GM12864 (cell line): Measurements from ENCODE around the gene GSG1L.

Experiments used
- DNase-seq: peaks from one replicate; pipeline ENCODE4 v3.0.0-alpha.2; 2011; ENCODE audit warnings: low read depth
- H3K4me3 ChIP-seq: 2 replicates; pipeline ENCODE4 v1.5.1; 2011; ENCODE audit warnings: mild to moderate bottlenecking, low read depth, low read length, control low read depth
- TF ChIP-seq, protein P1 (sequence below): IDR thresholded peaks from 2 replicates; pipeline ENCODE4 v1.5.1; 2011; ENCODE audit warnings: low read depth, mild to moderate bottlenecking, moderate library complexity, low read length, control low read depth, inconsistent platforms; ENCODE audit errors: missing control alignments

GSG1L gene

DNA sequence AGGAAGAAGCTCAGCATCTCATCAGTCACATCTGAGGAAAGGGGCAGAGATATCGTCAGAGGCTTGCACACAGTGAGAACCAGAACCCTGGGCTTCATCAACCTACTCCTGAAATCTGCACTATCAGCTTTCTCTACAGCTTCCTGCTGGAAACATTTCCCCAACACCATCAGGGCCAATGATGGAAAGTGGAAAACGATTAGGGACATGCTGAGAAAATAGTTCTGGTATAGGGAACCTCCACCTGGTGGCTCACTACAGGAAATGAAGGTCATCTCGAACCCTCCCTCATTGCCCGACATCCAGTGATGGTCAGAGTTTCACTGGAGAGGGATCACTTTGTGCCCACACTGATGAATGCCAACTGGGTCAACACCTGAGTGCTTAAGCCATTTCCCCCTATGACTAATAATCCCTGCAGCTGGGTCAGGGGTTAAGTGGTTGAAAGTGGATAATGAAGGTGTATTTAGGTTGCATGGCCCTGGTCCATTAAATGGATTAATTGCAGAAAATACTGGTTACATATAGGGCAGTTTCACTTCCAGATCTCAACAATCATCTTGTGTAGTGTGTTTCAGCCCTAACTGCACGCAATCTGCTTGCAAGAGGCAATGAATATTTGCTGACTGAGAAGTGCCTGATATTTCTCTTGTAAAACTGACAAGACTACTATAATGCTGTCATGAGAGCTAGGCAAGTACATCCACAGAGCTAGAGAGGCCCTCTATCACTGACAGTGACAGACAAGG lies 43.1 kb upstream of the GSG1L start:
- TF ChIP-seq, protein P1, sequence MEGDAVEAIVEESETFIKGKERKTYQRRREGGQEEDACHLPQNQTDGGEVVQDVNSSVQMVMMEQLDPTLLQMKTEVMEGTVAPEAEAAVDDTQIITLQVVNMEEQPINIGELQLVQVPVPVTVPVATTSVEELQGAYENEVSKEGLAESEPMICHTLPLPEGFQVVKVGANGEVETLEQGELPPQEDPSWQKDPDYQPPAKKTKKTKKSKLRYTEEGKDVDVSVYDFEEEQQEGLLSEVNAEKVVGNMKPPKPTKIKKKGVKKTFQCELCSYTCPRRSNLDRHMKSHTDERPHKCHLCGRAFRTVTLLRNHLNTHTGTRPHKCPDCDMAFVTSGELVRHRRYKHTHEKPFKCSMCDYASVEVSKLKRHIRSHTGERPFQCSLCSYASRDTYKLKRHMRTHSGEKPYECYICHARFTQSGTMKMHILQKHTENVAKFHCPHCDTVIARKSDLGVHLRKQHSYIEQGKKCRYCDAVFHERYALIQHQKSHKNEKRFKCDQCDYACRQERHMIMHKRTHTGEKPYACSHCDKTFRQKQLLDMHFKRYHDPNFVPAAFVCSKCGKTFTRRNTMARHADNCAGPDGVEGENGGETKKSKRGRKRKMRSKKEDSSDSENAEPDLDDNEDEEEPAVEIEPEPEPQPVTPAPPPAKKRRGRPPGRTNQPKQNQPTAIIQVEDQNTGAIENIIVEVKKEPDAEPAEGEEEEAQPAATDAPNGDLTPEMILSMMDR = no peak
- no peak for DNase-seq
- H3K4me3 ChIP-seq = no peak overlapping the region

DNA sequence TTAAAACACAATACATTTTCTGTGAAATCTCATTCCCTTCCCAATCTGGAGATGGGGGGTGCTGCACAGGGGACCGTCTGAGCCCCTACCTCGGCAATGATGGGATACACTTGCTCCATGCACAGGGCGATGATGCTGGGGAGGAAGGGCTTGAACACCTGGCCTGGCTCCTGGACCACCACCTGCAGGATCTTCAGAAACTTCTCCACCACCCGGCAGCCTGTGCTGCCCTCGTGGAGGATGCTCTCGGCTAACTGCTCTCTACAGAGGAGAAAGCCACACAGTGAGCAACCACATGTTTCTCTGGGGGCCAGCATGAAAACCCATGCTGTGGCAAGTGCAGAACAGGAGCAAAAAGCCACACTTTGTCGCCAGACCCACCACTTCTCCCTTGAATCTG lies 42.4 kb upstream of the GSG1L start:
- TF ChIP-seq, protein P1 = no peak
- no peak overlapping the region for H3K4me3 ChIP-seq
- no peak for DNase-seq

DNA sequence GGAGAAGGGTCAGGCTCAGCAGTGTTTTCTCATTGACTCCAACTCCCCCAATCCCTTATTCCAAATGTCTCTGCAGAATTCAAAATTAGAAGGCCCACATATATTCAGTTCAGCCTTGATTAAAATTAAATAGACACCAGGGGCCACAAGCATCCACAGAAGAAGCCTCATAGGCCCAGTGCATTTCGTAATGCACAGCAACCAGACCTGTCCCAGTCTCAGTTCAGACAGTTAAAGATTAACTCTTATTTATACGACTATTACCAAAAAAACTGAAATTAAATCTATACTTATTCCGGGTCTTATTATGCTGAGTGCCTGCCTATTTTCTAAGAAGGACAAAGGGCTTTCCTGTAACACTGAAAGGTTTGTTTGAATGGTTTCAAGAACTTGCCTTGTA lies 41.8 kb upstream of the GSG1L start:
- TF ChIP-seq, protein P1 = no peak
- no peak for DNase-seq
- H3K4me3 ChIP-seq = no peak overlapping the region

DNA sequence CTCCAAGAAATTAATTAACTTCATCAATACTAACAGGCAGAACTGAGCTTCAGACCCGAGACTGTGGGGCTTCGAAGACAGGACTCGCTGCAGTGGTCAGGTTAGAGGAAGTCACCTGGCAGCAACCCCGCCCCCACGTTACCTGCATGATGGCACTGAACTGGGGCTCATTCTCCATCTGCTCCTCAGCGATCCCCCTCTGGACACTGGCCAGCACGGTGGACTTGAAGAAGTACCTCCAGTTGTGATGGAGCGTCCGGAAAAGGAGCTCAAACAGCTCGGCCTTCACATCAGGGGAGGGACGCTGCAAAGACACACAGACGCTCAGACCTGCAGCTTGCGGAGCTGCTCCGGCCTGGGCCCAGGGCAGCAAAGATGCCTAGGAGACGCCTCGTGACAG lies 40.9 kb upstream of the GSG1L start:
- TF ChIP-seq, protein P1 = no peak
- no peak overlapping the region for H3K4me3 ChIP-seq
- no peak for DNase-seq

DNA sequence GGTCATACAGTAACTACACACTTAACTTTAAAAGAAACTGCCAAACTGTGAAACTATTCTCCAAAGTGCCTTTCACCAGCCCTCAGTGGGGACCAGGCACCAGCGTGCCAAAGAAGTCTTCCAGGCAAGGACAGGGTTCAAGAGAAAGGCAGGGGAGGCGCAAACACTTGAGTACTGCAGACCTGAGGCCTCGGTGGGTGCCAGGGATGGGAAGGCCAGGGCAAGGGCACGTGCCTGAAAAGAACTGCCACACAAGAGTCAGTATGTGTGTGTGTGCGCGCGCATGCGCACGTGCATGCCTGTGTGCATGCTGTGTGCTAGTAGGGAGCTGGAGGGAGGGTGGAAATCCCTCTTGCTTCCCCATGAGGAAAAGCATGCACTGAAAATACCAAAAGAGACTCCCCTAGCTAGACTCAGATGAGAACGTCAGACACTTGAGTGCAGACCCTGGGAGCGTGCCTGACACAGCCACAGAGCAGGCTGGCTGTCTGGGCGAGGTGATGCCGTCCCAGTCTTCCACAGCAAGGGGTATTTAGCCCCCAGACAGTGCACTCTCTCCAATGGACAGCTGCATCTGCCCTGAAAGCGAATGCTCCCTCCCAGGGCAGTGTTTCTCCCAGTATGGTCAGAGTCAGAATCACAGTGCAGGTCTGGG lies 40.1 kb upstream of the GSG1L start:
- no peak overlapping the region for H3K4me3 ChIP-seq
- TF ChIP-seq, protein P1 = no peak
- DNase-seq = no peak

DNA sequence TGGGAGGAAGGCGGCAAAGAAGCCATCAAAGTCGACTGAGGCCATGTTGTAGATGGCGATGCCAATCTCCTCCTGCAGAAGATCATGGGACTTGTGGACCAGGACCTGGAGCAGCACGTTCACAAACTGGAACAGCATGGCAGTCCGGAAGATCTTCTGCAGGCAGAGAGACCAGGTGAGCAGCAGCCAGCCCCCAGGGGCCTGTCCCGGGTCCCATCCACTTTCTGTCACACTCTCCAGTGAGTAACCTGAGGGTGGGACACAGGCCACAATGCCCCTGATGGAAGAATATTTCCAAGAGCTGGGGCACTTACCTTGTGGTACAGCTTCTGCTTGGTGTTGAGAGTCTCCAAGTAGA lies 38.0 kb upstream of the GSG1L start:
- TF ChIP-seq, protein P1 = no peak
- no peak for DNase-seq
- no peak overlapping the region for H3K4me3 ChIP-seq
